HPDE6-E6E7 (cell line): ENCODE results near the gene SEPTIN7.

Source experiments
- DNase-seq: peaks from one replicate; pipeline ENCODE4 v3.0.0; 2011; ENCODE audit warnings: missing footprints; ENCODE audit errors: extremely low spot score

Gene SEPTIN7

DNA sequence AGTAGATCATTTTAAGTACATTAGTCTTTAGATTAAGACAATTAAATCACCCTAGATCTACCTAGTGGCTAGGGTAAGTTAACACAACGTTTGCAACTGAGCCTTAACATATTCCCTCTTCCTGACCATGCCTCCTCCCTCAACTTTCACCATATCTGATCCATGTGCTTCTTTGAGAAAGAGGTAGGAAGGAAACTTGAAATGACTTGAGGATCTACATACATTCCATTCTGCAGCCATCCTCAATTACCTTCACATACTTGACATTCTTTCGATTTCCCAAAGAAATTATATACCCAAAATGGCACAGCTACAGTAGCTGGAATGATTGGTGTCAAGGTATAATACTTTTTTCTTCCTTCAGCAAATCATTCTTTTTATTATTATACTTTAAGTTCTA lies 12.9 kb upstream of the SEPTIN7 start:
- DNase-seq: no peak

DNA sequence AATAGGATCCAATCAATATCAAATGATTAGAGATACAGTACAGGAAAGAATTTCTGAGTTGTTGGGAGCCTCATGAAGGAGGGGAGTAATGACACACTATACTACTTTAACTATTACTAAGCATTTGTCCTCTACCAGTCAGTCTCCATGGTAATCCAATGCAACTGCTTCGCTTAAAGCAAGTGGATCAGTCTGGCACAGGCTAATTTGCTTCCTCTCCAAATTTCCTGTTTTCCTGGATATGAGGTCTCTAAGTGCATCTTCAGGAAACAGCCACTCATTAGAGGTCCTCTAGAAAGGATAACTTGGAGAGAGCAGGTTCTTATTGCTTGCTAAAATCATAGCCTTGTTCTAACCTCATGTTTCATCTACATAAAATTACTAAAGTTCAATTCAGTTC lies 8.4 kb upstream of the SEPTIN7 start:
- DNase-seq: no peak

DNA sequence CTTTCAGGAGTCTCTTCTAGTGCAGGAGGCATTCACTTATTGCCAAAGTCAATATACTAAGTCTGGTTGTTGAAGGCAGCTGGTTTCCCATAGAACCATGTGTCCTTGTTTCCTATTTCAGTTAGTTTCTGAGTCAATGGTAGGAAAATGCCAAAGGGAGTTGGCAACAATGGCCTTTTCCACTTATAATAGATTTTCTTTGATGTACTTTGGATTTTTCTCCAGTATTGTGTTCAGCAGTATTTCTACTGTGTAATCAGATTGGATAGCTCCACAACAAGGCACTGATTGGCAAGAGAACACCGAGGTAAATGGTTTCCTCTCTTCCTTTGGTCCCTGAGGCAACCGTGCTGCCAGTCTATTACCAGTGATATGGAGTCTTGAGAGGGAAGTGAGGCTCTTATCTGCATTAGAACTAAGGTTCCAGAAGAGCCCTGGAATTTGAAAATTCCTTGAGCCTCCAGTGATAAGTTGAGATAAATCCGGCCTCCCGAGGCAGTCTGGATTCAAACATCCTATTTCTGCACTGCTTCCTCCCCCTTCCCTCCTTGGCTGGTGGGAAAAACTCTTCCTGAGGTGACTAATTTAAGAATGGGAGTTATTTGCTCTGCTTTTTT lies 7.9 kb upstream of the SEPTIN7 start:
- no peak for DNase-seq

DNA sequence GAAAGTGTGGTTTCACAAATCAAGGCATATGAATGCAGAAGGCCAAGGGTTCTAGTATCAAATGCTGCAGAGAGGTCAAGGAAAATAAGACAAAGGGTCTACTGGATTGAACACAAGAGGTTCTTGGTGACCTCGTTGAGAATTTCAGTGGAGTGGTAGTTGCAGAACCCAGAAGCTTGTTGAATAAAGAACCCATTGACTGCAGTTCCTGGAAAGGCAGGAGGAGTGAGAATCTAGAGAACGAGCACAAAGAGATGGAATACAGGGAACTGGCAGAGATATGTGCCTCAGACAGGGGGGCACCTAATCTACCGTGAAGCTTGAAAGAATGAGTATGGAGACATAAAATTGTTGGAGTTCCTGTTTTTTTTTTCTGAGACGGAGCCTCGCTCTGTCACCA lies 3.5 kb upstream of the SEPTIN7 start:
- DNase-seq: no peak

DNA sequence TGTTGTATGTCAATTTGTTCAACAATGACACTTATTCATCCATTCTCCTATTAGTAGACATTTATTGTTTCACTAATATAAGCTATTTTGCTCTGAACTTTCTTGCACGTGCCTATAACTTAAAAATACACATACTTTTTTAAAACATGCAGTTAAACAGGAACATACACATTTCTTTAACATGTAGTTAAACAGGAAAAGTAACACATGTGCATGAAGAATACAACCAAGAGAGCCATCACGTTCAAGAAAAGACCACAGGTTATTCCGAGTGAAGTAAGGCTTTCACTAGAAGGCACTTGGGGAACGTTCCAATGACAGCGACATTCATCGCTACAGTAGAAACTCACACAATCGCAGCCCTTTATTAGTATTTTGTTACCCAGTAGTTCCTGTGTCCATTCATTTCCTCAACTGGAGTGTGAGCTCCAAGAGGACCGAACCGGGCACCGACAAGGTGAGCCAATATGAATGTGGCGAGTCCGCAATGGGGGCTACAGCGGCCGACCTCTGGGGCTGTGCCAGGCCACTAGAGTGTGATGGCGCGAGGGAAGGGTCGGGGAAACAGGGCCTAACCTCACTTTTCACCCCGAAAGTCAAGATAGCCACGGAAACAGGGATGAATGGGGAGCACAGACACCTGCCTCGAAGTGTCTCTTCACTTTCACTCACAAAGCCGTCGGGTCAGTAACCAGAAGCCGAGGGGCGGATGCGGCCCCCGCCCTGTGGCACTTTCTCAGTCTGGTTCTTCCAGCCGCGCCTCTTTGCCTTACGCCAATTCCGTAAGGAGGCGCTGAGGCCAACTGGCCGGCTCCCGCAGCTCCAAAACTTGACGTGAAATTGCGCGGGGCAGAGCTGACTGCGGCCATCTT lies 775 bp upstream of the SEPTIN7 start:
- peak; percentile 49 for DNase-seq

DNA sequence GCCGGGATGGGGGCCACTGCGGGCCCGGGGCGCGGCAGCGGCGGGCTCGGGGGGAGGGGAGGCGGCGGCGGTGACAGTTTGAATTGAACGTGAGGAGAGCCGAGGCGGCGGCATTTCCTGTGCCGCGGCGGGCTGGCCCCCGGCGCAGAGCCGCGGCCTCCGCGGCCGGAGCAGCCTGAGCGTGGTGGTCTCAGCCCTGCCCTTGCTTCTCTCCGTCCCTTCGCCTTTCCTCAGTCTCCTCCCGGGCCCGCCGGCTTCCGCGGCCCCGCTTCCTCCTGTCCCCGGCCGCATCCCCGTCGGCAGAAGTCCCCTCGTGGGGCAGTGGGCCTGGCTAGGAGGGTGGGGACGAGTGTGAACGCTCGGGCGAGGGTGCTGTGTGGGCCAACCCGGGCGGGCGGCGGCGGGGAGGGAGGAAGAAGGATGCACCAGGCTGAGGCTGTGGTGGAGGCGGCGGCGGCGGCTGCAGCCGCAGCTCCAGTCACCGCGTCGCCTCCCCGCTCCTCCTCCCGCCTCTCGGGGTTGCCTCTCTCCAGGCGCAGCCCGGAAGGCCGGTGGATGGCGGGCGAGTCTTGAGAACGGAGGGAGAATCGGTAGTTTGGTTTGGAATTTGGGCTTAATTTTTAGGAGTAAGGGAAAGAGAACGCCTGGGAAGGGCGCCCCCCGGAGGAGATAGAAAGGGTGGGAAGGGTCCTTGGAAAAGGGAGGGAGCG lies 690 bp downstream of the SEPTIN7 start:
- DNase-seq: peak; percentile 49

DNA sequence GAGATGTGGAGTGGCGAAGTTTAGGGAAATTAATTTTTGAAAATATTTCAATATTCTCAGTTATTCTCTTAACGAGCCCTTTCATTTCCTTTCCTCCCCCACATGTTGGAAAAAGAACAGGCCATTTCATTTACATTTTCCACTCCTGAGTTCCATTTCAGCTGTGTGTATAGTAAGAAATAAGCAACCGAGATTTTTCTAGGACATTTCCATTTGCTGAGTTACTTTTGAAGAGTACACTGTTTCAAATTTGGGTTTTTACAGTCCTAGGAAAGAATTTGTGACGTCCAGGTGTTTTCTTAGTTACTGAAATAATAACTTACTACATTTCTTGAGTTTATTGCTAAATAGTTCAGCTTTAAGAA lies 1.2 kb downstream of the SEPTIN7 start:
- DNase-seq: no peak

DNA sequence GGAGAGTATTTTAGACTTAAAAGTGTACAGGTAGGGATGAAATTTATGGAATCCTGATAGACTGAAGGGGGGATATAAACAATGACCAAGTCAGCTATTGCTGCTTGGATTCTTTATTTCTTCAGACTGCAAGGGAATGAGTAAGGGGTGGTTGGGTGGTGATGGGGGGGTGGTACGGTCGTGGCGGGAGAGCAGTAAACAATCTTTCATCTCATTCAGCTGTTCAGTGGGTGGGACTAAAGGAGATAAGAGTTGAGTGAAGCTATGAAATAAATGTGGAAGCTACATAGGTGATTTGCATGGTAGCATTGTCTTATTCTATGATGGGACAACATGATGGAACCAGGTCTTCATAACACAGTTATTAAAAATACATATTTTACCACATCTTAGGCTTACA lies 1.8 kb downstream of the SEPTIN7 start:
- no peak for DNase-seq

DNA sequence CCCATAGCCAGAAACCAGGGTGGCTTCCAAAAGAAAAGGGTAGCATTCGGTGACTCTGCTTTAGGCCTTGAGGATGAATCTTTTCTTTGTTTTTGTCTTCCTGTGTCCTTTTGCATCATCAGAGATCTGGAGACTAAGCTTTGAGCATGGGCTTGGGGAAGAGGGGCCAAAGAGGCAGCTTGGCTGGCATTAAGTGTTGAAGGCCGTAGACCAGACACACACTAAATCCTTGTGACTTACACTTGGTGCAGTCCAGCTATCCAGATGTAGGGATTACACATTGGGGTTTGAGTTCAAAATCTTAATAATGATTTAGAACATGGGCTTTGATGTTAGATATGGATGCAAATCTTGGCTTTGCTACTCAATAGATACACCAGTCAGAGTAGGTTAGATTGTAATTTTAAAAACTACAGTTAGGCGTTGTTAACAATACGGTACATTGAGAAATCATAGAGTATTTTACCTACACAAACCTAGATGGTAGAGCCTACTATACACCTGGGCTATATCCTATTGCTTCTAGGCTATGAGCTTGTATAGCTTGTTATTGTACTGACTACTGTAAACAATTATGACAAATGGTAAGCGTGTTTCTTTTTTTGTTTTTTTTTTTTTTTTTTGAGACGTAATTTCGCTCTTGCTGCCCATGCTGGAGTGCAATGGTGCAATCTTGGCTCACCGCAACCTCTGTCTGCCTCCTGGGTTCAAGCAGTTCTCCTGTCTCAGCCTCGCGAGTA lies 3.5 kb downstream of the SEPTIN7 start:
- DNase-seq: no peak

DNA sequence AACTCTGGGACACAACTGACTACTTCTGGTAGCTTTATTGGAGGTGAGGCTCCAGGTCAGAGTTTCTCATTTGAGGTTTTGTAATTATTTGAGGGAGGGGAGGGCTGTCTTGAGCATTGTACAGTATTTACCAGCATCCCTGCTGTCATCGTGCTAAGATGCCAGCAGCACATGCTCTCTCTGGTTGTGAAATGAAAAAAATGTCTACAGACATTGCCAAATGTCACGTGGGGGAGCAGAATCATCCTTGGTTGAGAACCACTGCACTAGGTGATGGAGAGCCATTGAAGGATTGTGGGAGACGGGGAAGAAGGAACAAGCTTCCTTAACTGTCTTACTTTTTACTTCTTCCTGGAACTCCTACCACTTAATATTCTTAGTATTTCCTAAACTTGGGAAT lies 5.0 kb downstream of the SEPTIN7 start:
- no peak for DNase-seq

DNA sequence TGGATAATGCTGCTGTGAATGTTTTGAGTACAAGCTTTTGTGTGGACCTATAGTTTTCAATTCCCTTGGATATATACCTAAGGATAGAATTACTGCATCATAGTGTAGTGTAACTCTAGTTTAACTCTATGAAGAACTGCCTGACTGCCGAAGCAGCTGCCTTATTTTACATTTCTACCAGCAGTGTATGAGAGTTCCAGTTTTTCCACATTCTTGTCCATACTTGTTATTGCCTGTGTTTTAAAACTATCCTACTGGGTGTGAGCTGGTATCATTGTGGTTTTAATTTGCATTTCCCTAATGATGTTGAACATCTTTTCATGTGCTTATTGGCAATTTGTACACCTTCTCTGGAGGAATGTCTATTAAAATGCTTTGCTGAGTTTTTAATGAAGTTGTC lies 15.7 kb downstream of the SEPTIN7 start:
- no peak for DNase-seq

DNA sequence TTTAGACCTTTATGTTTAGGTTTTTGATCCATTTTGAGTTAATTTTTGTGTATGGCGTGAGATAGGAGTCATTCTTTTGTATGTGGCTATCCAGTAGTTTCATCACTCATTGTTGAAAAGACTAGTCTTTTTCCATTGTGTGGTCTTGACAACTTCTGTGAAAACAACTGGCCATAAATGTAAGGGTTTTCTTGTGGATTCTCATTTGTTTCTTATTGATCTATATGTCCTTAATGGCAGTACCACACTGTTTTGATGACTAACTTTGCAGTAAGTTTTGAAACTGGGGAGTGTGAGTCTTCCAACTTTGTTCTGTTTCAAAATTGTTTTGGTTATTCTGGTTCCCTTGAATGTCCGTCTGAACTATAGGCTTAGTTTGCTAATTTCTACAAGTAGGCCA lies 16.3 kb downstream of the SEPTIN7 start:
- no peak for DNase-seq

DNA sequence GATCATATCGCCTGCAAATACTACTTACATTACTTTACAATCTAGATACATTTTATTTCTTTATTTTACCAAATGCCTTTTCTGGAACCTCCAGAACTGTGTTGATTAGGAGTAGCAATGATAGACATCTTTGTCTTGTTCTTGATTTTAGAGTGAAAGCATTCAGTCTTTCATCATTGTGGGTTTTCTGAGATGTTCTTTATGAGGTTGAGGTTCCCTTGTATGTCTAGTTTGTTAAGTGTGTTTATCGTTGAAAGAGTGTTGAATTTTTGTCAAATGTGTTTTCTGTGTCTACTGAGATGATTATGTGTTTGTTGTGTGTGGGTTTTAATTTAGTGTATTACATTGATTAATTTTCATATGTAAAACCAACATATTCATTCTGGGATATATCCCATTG lies 17.1 kb downstream of the SEPTIN7 start:
- DNase-seq: no peak

DNA sequence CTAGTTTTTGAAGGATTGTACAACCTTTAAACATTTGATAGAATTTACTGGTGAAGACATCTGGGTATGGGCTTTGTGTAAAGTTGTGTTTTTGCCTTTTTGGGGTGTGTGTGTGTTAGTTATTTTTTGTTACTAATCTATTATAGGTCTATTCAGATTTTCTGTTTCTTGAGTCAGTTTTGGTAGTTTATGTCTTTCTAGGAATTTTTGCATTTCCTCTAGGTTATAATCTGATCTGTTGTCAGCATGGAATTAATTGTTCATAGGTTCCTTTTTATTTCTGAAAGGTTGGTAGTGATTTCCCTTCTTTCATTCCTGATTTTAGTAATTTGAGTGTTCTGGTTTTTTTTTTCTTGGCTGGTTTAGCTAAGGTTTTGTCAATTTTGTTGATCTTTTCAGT lies 17.7 kb downstream of the SEPTIN7 start:
- DNase-seq: no peak

DNA sequence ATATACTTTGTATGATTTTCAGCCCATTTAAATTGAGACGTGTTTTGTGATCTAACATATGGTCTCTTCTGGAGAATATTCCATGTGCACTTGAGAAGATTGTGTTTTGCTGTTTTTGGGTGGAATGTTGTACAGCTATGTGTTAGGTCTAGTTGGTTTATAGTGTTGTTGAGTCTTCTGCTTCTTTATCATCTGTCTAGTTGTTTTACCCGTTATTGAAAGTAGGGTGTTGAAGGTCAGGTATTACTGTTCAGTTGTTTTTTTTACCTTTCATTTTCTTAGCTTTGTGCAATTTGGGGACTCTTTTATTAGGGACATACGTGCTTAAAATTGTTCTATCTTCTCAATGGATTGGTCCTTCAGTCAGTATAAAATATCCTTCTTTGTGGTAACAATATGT lies 18.5 kb downstream of the SEPTIN7 start:
- no peak for DNase-seq

DNA sequence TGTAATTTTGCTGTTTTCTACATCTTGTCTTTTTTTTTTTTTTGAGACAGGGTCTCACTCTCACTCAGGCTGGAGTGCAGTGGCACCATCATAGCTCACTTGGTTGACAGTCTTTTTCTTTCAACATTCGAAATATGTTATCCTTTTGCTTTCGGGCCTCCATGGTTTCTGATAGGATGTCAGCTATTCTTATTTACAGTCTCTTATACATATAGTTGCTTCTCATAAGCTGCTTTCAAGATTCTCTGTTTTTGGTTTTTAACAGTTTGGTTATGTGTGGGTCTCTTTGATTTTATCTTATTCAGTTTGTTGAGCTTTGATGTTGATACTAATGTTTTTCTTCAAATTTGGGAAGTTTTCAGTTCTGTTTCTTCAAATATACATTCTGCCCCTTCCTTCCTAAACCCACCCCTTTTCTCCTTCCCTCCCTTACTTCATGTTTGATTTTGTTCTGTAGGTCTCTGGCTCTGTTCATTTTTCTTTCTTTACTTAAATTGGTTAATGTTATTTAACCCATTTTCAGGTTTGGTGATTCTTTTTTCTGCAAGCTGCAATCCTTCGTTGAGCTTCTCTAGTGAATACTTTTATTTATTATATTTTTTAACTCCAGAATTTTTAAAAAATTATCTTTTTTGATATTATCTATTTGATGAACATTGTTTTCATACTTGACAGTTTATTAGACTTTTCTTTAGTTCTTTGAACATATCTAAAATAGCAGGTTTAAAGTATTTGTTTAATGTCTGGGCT lies 19.3 kb downstream of the SEPTIN7 start:
- DNase-seq: no peak

DNA sequence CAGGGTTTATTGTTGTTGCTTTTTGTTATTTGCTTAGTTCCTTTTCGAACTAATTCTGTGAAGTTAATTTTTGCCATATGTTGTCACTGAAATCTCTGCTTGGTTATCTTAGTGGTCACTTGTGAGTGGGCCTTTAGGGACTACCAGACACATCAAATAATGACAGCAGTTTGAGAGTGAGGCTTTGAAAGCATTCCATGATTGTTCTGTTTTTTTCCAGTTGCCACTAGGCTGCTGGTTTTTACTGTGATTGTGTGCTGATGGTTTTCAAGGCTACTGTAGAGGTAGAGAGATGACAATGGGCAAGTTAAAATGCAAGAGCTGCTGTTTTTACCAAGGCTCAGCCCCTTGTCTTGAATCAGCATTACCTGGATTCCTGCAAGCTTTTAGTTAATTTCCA lies 20.0 kb downstream of the SEPTIN7 start:
- DNase-seq: no peak

DNA sequence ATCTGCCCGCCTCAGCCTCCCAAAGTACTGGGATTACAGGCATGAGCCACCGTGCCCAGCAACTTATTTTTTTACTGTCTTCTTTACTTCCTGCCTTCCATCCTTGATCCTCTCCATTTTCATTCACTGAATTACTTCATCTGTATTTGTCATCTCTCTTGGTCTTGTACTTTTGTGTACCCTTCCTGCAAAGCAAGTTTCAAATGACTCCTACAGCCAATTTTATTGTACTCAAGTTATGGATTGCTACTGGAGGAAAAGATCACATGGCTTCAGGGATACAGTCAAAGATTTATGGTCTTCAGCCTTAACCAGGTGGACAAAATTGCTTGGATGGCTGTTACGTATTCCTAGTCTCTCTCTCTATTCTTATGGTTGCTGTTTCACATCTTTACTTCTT lies 22.6 kb downstream of the SEPTIN7 start:
- DNase-seq: no peak

DNA sequence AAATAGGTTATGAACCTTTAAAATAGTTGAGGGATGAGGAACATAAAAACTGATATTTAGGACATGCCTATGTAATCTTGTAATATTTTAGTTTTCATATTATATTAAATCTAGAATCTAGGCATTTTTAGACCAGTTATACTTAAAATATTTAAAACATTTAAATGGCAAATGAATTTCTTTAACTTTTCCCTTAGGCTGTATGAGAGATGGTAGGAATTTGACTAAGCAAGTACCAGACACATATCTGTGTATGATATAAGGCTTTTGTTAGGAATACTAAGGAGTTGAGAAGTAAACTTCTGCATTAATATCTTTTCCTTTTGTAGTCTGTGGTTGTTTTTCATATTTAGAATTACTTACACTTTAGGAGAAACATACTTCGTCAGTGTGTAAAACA lies 25.1 kb downstream of the SEPTIN7 start:
- DNase-seq: no peak

DNA sequence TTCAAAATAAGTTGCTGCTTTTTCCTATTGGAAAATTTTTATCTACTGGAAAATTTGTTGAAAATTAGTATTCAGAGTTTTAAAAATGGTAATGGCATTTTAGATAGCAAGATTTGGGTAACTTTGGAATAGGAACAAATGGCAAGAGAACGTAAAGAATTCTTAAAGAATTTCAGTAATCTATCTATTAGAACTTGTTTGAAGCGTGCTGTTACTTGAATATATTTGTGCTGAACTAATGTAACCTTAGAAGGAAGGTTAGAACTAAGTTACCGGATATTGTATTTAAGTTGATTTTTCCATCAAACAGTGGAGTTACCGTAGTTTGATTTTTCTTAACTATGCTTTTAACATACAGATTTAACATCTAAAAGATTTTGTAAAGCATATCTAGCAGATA lies 25.9 kb downstream of the SEPTIN7 start:
- no peak for DNase-seq

DNA sequence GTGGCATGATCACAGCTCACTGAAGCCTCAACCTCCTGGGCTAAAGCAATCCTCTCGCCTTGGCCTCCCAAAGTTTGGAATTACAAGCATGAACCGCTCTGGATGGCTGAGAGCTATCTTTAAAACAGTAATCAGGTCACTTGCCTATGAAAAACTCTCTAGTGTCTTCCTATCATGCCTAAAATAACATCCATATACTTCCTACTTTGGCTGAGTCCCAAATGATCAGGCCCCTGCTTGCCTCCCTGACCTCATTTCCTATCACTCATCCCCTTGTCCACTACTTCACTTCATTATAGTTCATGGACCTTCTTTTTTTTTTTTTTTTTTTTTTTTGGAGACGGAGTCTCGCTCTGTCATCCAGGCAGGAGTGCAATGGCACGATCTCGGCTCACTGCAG lies 28.0 kb downstream of the SEPTIN7 start:
- peak; percentile 39 for DNase-seq

DNA sequence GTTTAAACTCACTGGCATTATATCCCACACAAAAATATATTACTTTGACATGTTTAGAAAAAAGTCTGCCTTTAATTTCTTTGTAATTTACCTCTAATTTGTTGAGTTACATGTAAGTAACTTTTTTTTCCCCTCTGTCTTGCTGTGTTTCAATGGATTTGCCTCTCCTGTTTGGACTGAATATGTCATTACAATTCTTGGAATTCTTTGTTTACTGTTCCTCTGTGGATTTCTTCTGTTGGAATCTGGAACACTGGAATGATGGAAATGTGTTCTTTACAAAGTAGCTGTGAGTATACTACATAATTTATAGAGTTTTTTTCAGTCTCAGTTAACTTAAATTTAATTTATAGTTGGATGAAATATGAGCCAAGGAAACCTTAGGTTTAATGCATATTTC lies 30.4 kb downstream of the SEPTIN7 start:
- DNase-seq: no peak
